Measurements from ENCODE around the gene CTRL.
"Not testable (repeated sequence)": the region's sequence is repeated elsewhere in the genome, so short reads cannot be mapped to it uniquely, and the experiment has no call there.

CTRL gene

GRCh38 chr16:67941469-67942199 lies 10.0 kb upstream of the CTRL start:
- Histone ChIP-seq H2AK5ac (ENCODE audit: low read length) (no peak overlapping the region), H3K4me1 (ENCODE audit: control insufficient read depth, low read depth, low read length) (peaks cover 5% of the 10 kb centered on the region), H3K4me2 (ENCODE audit: low read length) (no peak overlapping the region), H3K18ac (ENCODE audit: low read length) (no peak overlapping the region), H3K56ac (ENCODE audit: low read length) (no peak overlapping the region), H3K27ac (ENCODE audit: low read depth, low read length) (no peak overlapping the region), H3K36me3 (ENCODE audit: control insufficient read depth, insufficient read depth, low read length) (peaks cover 4% of the 10 kb centered on the region), H3K79me2 (ENCODE audit: control insufficient read depth, insufficient read depth, low read length) (no peaks in the 10 kb centered on the region), H3K27me3 (ENCODE audit: insufficient read depth, low read length, poor library complexity) (no peaks in the 10 kb centered on the region), H3K4ac (ENCODE audit: low read depth, low read length) (no peak overlapping the region), H2BK5ac (ENCODE audit: low read length) (no peak overlapping the region), H2BK15ac (replicated peaks; ENCODE audit: low read depth) (no peak overlapping the region), H3K9ac (ENCODE audit: low read length) (no peak overlapping the region), H2BK120ac (ENCODE audit: low read depth, low read length) (no peak overlapping the region), H4K5ac (ENCODE audit: low read length) (no peak overlapping the region), H3K23ac (ENCODE audit: low read length) (no peak overlapping the region), H3K79me1 (ENCODE audit: low read length) (peaks cover 2% of the 10 kb centered on the region), H4K8ac (ENCODE audit: low read depth, low read length) (no peak overlapping the region), H3K4me3 (ENCODE audit: low read length) (no peak overlapping the region)
- WGBS (ENCODE audit: extremely low coverage, insufficient coverage, low lambda C conversion rate): no CpG with 5 or more reads among the region's 9 CpGs
- no peak for DNase-seq

- Histone ChIP-seq H3K27me3 (ENCODE audit: insufficient read depth, low read length, poor library complexity) (no peaks in the 10 kb centered on the region), H4K5ac (ENCODE audit: low read length) (no peak overlapping the region), H2BK5ac (ENCODE audit: low read length) (no peak overlapping the region), H2BK15ac (replicated peaks; ENCODE audit: low read depth) (no peak overlapping the region), H3K9ac (ENCODE audit: low read length) (no peak overlapping the region), H3K4me2 (ENCODE audit: low read length) (no peak overlapping the region), H3K4ac (ENCODE audit: low read depth, low read length) (no peak overlapping the region), H3K79me1 (ENCODE audit: low read length) (peaks cover 2% of the 10 kb centered on the region), H4K8ac (ENCODE audit: low read depth, low read length) (no peak overlapping the region), H3K56ac (ENCODE audit: low read length) (no peak overlapping the region), H3K36me3 (ENCODE audit: control insufficient read depth, insufficient read depth, low read length) (peaks cover 3% of the 10 kb centered on the region), H3K18ac (ENCODE audit: low read length) (no peak overlapping the region), H3K4me1 (ENCODE audit: control insufficient read depth, low read depth, low read length) (peaks cover 5% of the 10 kb centered on the region), H2BK120ac (ENCODE audit: low read depth, low read length) (no peak overlapping the region), H3K27ac (ENCODE audit: low read depth, low read length) (no peak overlapping the region), H3K4me3 (ENCODE audit: low read length) (no peak overlapping the region), H2AK5ac (ENCODE audit: low read length) (no peak overlapping the region), H3K23ac (ENCODE audit: low read length) (no peak overlapping the region), H3K79me2 (ENCODE audit: control insufficient read depth, insufficient read depth, low read length) (no peaks in the 10 kb centered on the region)
- DNase-seq: no peak
- no CpG with 5 or more reads among the region's 5 CpGs for WGBS (ENCODE audit: extremely low coverage, insufficient coverage, low lambda C conversion rate)
These were observed 8.9 kb upstream of the CTRL start for GRCh38 chr16:67940446-67941089.

DNA sequence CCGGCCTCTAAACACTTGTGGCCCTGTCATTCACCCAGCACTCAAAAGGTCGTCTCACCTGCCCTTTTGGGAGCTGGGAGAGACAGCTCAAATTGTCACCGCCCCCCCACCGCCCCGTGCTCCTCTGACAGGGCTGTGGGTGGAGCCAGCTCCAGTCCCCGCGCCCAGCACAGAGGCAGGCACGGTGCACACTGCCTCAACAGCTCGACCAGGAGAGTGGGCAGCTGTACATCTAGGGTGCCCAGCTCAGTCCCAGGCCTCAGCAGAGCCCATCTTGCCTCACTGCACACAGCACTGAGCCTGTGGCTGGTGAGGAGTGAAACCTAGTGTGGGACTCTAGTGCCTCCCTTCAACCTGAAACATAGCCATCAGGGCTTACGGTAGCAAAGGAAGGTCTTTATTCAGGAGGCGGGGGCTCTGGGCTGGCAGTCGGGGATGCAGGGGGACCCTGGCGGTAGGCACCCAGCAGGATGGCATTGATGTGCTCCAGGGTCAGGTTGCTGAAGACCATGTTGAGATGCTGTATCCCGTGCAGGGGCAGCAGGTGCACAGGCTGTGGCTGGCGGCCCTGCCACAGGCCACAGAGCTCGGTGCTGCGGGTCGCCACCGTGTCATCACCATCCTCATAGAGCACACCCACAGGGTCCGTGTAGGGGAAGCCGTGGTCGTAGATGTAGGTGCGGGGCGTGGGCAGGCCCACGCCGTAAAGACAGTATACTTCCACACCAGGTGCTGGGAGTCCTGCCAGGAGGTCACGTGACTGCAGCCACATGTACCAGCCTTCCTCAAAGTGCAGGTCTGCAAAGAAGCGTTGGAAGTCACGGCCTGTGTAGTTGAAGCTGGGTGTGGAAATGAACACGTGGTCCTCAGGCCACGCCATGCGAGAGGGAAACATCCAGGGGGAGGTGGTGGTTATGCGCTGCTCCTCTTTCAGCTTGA lies 8.1 kb upstream of the CTRL start:
- no CpG with 5 or more reads among the region's 33 CpGs for WGBS (ENCODE audit: extremely low coverage, insufficient coverage, low lambda C conversion rate)
- H2AK5ac ChIP-seq (ENCODE audit: low read length): no peak overlapping the region
- peaks cover 3% of the 10 kb centered on the region for H3K79me1 ChIP-seq (ENCODE audit: low read length)
- H2BK120ac ChIP-seq (ENCODE audit: low read depth, low read length): no peak overlapping the region
- H3K9ac ChIP-seq (ENCODE audit: low read length): no peak overlapping the region
- no peak overlapping the region for H2BK15ac ChIP-seq (replicated peaks; ENCODE audit: low read depth)
- no peak overlapping the region for H3K4ac ChIP-seq (ENCODE audit: low read depth, low read length)
- H4K8ac ChIP-seq (ENCODE audit: low read depth, low read length): no peak overlapping the region
- H3K4me3 ChIP-seq (ENCODE audit: low read length): no peak overlapping the region
- no peak overlapping the region for H3K27ac ChIP-seq (ENCODE audit: low read depth, low read length)
- peaks cover 7% of the 10 kb centered on the region for H3K4me1 ChIP-seq (ENCODE audit: control insufficient read depth, low read depth, low read length)
- no peak overlapping the region for H3K4me2 ChIP-seq (ENCODE audit: low read length)
- H3K36me3 ChIP-seq (ENCODE audit: control insufficient read depth, insufficient read depth, low read length): no peaks in the 10 kb centered on the region
- no peak overlapping the region for H4K5ac ChIP-seq (ENCODE audit: low read length)
- DNase-seq: no peak
- no peak overlapping the region for H3K23ac ChIP-seq (ENCODE audit: low read length)
- no peaks in the 10 kb centered on the region for H3K79me2 ChIP-seq (ENCODE audit: control insufficient read depth, insufficient read depth, low read length)
- no peak overlapping the region for H3K56ac ChIP-seq (ENCODE audit: low read length)
- no peak overlapping the region for H2BK5ac ChIP-seq (ENCODE audit: low read length)
- H3K27me3 ChIP-seq (ENCODE audit: insufficient read depth, low read length, poor library complexity): no peaks in the 10 kb centered on the region
- no peak overlapping the region for H3K18ac ChIP-seq (ENCODE audit: low read length)

- H3K79me2 ChIP-seq (ENCODE audit: control insufficient read depth, insufficient read depth, low read length); H4K5ac ChIP-seq (ENCODE audit: low read length); H2BK15ac ChIP-seq (replicated peaks; ENCODE audit: low read depth); H3K79me1 ChIP-seq (ENCODE audit: low read length); H3K9ac ChIP-seq (ENCODE audit: low read length); DNase-seq; H3K4me2 ChIP-seq (ENCODE audit: low read length); H3K56ac ChIP-seq (ENCODE audit: low read length); H3K23ac ChIP-seq (ENCODE audit: low read length); H2BK120ac ChIP-seq (ENCODE audit: low read depth, low read length); H3K27me3 ChIP-seq (ENCODE audit: insufficient read depth, low read length, poor library complexity); H3K4me3 ChIP-seq (ENCODE audit: low read length); H4K8ac ChIP-seq (ENCODE audit: low read depth, low read length); H3K4ac ChIP-seq (ENCODE audit: low read depth, low read length); H3K18ac ChIP-seq (ENCODE audit: low read length); H3K36me3 ChIP-seq (ENCODE audit: control insufficient read depth, insufficient read depth, low read length); H2AK5ac ChIP-seq (ENCODE audit: low read length); H2BK5ac ChIP-seq (ENCODE audit: low read length); H3K27ac ChIP-seq (ENCODE audit: low read depth, low read length): not testable (repeated sequence)
- no CpG with 5 or more reads among the region's 5 CpGs for WGBS (ENCODE audit: extremely low coverage, insufficient coverage, low lambda C conversion rate)
- H3K4me1 ChIP-seq (ENCODE audit: control insufficient read depth, low read depth, low read length): peaks cover 12% of the 10 kb centered on the region
These were observed 6.1 kb upstream of the CTRL start for GRCh38 chr16:67937713-67938112.

GRCh38 chr16:67936880-67937605 lies 5.4 kb upstream of the CTRL start:
- H3K4ac ChIP-seq (ENCODE audit: low read depth, low read length): no peak overlapping the region
- no peak overlapping the region for H2BK120ac ChIP-seq (ENCODE audit: low read depth, low read length)
- H4K8ac ChIP-seq (ENCODE audit: low read depth, low read length): no peak overlapping the region
- no peak overlapping the region for H4K5ac ChIP-seq (ENCODE audit: low read length)
- DNase-seq: peak; percentile 57
- no peak overlapping the region for H2AK5ac ChIP-seq (ENCODE audit: low read length)
- peak overlapping the region; percentile 100 for H3K56ac ChIP-seq (ENCODE audit: low read length)
- no peak overlapping the region for H3K18ac ChIP-seq (ENCODE audit: low read length)
- H3K79me2 ChIP-seq (ENCODE audit: control insufficient read depth, insufficient read depth, low read length): no peaks in the 10 kb centered on the region
- H3K23ac ChIP-seq (ENCODE audit: low read length): no peak overlapping the region
- no peak overlapping the region for H2BK15ac ChIP-seq (replicated peaks; ENCODE audit: low read depth)
- H3K27ac ChIP-seq (ENCODE audit: low read depth, low read length): no peak overlapping the region
- H3K27me3 ChIP-seq (ENCODE audit: insufficient read depth, low read length, poor library complexity): no peaks in the 10 kb centered on the region
- peak overlapping the region; percentile 73 for H3K4me2 ChIP-seq (ENCODE audit: low read length)
- peak overlapping the region; percentile 92 for H3K4me3 ChIP-seq (ENCODE audit: low read length)
- peaks cover 6% of the 10 kb centered on the region for H3K79me1 ChIP-seq (ENCODE audit: low read length)
- H3K36me3 ChIP-seq (ENCODE audit: control insufficient read depth, insufficient read depth, low read length): no peaks in the 10 kb centered on the region
- H2BK5ac ChIP-seq (ENCODE audit: low read length): peak overlapping the region; percentile 5
- WGBS (ENCODE audit: extremely low coverage, insufficient coverage, low lambda C conversion rate): no CpG with 5 or more reads among the region's 6 CpGs
- H3K9ac ChIP-seq (ENCODE audit: low read length): peak overlapping the region; percentile 98
- H3K4me1 ChIP-seq (ENCODE audit: control insufficient read depth, low read depth, low read length): peaks cover 12% of the 10 kb centered on the region
